ENCODE data around the gene TERT.

Gene TERT

GRCh38 chr5:1255081-1255561 is 39.7 kb downstream of the TERT start:
- DNase-seq, result no peak

GRCh38 chr5:1254196-1254595 is 40.7 kb downstream of the TERT start:
- no peak for DNase-seq

- no peak for DNase-seq
Measured at GRCh38 chr5:1253456-1254105, 41.3 kb downstream of the TERT start.

- DNase-seq, result no peak
Measured at GRCh38 chr5:1252681-1253080, 42.2 kb downstream of the TERT start.

- DNase-seq, result no peak
Measured at GRCh38 chr5:1251678-1252580, 42.9 kb downstream of the TERT start.

GRCh38 chr5:1249366-1250280 is 45.2 kb downstream of the TERT start:
- DNase-seq, result no peak

GRCh38 chr5:1247811-1248210 is 47.1 kb downstream of the TERT start:
- no peak for DNase-seq

GRCh38 chr5:1246711-1247431 is 48.0 kb downstream of the TERT start:
- peak; percentile 68 for DNase-seq

- DNase-seq, result no peak
Measured at GRCh38 chr5:1245905-1246576, 48.8 kb downstream of the TERT start.

- DNase-seq, result no peak
Measured at GRCh38 chr5:1244976-1245375, 49.9 kb downstream of the TERT start.

GRCh38 chr5:1244255-1244654 is 50.6 kb downstream of the TERT start:
- no peak for DNase-seq

- no peak for DNase-seq
Measured at GRCh38 chr5:1243487-1244130, 51.3 kb downstream of the TERT start.

- no peak for DNase-seq
Measured at GRCh38 chr5:1242733-1243486, 52.0 kb downstream of the TERT start.

GRCh38 chr5:1241509-1242080 is 53.3 kb downstream of the TERT start:
- no peak for DNase-seq

- no peak for DNase-seq
Measured at GRCh38 chr5:1240496-1241260, 54.2 kb downstream of the TERT start.

GRCh38 chr5:1239505-1240251 is 55.2 kb downstream of the TERT start:
- no peak for DNase-seq

GRCh38 chr5:1235838-1236237 is 59.0 kb downstream of the TERT start:
- no peak for DNase-seq

- no peak for DNase-seq
Measured at GRCh38 chr5:1235379-1235778, 59.5 kb downstream of the TERT start.

GRCh38 chr5:1232780-1233179 is 62.1 kb downstream of the TERT start:
- no peak for DNase-seq
